HG02870 (cell line): ENCODE results near the gene FNBP1.

Source experiments
- ATAC-seq: cut with Tn5 transposase; IDR thresholded peaks from one replicate; pipeline ENCODE4 v1.9.1; 2021; ENCODE audit warnings: mild to moderate bottlenecking, moderate library complexity; ENCODE audit not compliant: unreplicated experiment

FNBP1 gene

DNA sequence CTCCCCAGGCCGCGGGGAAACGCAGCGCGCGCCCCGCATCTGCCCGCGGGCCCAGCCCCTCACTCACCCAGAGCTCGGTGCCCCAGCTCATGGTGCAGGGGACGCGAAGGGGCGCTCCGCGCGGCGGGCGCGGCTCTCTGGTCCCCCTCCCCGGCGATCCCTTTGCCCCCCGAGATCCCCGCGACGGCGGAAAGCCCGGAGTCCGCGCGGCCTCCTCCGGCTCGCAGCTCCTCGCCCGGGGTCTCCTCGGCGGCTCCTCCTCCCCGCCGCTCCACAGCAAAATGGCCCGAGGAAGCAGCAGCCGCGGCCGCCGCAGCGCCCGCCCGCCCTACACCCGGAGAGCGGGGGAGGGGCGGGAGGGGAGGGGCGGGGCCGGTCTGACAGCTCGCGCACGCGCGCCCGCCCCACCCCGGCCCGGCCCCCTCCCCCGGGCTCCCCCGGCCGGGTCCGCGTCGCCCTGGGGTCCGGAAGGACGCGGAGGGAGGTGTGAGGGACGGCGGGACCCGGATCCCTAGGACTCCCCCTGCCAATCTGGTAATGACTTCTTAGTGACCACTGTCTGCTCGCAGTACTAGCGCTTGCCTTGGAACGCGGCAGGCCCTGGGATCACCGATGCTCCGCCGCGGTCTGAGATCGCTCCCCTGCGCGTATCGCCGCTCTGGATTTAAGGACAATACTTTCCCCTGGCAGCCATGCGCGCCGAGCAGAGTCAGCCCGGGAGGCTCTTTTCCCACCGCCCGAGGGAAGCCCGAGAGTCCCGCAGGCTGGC, at the start of gene FNBP1:
Gene FNBP1 (minus strand): TSS at position 305 of the 769 bp plus-strand sequence. CDS start 214 bp downstream, at position 91.
- no peak for ATAC-seq

DNA sequence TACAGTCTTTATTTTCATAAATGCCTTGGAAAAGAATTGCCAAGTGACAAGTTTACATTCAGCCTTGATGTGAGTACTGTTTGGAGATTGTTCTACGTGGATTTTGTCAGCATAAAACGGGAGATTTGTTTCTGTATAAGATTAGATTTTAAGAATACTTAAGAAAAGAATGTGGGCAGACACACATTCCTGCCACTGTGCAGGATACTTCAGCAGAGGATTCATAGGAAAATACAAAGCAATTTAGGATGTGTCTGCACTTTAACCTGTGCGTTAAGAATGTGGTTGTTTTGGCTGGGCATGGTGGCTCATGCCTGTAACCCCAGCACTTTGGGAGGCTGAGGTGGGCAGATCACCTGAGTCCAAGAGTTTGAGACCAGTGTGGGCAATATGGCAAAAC, 47.9 kb upstream of the FNBP1 start:
- no peak for ATAC-seq

DNA sequence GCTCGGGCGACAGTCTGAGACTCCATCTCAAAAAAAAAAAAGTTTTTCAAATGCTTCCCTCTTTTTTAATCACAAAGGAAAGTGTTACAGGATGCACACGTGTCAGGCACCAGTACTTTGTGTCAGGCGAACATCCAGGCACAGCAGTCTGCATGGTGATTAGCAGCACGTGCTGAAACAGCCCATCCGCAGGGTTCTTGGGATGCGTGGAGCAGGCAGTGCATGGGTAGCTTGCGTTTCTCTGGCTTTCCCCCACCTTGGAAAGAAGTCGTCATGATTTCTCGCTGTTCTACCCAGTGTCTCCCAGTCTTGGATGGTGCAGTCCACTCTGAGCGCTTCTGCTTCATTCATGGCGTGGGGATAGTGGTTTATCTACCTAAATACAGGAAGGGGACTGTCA, 46.2 kb upstream of the FNBP1 start:
- ATAC-seq, result no peak

DNA sequence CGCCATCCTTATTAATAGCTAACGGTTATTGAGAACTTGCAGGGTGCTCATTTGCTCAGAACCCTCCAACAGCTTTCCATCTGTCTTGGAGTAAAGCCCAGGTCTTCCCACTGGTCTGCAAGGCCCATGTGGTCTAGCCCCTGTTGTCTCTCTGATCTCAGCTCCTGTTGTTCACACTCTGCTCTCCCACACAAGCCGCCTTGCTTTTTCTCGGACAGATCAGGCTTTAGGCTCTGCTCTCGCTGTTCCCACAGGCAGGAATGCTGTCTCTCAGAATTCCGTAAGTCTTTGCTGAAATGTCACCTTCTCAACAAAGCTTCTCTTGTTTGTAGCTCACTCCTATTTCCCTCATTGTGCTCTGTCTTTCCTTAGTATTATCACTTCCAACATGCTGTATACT, 45.1 kb upstream of the FNBP1 start:
- no peak for ATAC-seq

DNA sequence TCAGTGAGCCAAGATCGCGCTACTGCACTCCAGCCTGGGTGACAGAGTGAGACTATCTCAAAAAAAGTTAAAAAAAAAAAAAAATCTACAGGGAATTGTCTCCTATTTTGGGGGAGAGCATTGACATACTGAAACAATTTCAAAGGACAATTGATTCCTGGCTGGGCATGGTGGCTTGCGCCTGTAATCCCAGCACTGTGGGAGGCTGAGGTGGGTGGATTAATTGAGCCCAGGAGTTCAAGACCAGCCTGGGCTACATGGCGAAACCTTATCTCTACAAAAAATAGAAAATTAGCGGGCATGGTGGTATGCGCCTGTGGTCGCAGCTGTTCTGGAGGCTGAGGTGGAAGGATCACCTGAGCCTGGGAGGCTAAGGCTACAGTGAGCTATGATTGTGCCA, 41.3 kb upstream of the FNBP1 start:
- ATAC-seq, result no peak

DNA sequence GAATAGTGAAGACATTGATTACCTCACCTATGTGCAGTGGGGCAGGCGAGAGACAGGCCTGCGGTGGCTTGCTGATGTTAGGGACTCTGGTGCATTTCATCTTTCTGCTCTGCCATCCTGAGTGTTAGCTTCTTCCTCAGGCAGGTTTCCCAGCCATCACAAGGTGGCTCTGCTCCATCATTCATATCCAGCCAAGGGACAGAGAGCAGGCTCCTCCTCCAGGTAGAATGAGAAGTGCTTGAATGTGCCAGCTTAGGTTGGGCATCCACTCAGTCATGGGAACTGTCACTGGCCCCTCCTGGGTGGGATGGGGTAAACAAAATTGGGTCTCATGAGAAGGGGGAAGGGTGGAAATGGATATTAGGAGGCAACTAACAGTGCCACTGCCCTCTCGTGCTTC, 35.6 kb upstream of the FNBP1 start:
- no peak for ATAC-seq

DNA sequence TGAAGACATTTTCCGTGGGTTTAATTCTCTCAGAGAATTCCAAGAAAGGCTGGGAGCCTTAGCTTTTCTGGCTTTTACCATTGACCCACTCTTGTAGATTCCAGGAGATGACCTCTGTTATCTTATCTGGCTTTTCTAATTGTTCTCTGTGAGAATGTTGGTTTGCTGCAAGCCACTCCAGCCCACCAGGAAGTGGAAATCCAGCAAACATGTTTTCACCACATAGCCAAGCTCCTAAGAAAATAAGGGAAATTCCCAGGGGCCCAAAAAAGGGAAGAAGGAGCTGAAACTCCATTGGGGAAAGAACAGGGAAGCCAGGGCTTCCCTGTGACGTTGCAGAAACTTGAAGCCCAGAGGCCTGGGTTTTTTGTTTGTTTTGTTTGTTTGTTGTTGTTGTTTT, 30.4 kb upstream of the FNBP1 start:
- no peak for ATAC-seq

DNA sequence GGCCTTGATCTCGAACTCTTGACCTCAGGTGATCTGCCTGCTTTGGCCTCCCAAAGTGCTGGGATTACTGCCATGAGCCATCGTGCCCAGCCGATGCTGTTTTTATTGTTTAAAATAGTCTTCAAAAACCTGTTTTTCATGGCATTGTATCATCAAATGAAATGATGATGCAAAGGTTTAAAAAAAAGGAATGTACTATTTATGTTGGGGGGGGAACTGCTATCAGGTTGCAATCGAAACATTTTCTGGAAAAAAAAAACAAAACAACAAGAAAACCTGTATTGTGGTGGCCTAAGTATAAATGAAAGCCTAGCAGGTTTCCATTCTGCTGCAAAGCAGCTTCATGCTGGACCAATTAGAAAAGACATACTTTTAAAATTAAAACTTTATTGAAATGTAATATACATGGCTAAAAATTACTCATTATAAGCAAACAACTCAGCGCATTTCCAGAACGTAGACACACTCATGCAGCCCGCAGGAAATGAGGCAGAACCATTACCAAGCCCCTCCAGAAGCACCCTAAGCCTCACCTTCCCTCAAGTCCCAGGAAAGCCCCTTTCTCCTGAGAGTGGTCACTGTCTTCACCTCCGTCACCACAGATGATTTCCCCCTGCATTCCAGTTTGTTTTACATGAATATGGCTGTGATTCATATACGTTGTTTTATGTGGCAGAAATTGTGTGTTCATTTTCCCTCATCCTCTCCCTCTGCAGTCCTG, 29.7 kb upstream of the FNBP1 start:
- no peak for ATAC-seq

DNA sequence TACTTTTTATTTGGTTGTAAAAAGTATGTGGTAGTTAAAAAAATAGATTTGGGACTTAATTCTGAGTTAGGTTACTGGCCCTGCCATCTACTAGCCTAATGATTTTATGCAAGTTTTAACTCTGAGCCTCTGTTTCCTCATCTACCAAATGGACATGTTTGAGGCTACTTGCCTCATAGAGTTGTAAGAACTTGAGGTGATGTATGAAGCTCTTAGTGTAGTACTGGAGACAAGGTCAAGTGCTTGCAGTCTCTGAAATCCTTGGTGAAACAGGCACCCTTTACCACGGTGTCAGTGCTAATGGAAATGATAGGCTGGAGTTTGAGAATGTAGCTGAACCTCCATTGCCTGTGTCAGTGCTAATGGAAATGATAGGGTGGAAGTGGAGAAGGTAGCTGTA, 26.1 kb upstream of the FNBP1 start:
- no peak for ATAC-seq

DNA sequence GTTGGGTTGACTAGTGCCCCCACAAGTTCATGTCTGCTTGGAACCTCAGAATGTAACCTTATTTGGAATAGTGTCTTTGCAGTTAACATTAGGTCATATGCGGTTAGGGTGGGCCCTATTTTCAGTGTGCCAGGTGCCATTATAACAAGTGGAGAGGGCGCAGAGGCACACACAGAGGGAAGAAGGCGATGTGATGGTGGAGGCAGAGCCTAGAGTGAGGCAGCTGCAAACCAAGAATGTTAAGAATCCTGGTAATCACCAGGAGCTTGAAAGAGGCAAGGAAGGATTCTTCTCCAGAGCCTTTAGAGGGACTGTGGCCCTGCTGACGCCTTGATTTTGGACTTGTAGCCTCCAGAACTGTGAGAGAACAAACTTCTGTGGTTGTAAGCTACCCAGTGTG, 21.6 kb upstream of the FNBP1 start:
- no peak for ATAC-seq

DNA sequence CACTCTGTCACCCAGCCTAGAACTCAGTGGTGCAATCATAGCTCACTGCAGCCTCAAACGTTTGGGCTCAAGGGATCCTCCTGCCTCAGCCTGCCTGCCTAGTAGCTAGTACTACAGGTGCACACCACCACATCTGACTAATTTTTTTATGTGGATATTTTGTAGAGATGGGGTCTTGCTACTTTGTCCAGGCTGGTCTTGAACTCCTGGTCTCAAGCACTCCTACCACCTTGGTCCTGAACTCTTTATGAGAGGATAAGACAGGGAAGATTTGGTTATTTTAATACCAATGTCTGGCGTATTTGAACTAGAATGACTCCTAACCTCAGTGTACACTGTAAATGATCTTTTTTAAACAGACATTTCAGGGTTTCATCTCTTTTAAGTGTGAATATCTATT, 19.8 kb upstream of the FNBP1 start:
- ATAC-seq, result no peak

DNA sequence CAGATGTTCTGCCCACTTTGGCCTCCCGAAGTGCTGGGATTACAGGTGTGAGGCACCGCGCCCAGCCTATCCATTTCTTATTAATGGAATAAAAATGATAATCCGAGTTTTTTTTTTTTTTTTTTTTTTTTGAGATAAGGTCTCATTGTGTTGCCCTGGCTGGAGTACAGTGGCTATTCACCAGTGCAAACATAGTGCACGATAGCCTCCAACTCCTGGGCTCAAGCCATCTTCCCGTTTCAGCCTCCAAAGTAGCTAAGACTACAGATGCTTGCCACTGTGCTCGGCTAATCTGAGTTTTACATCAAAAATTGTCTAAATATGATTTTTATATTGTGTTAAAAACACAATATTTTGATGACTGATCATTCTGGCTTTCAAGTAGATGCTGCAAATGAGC, 17.3 kb upstream of the FNBP1 start:
- no peak for ATAC-seq

DNA sequence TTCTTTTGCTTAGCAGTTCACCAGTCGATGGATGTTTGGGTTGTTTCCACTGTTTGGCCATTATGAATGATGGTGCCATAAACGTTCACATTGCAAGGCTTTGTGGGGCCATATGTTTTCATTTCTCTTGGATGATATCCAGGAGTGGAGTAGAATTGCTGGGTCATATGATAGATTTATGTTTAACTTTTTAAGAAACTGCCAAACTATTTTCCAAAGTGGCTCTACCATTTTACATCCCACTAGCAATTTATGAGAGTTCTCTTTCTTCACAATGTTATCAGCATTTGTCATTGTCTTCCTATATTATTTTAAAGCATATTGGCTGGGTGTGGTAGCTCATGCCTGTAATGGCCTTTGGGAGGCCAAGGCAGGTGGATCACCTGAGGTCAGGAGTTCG, 15.9 kb upstream of the FNBP1 start:
- ATAC-seq, result no peak

DNA sequence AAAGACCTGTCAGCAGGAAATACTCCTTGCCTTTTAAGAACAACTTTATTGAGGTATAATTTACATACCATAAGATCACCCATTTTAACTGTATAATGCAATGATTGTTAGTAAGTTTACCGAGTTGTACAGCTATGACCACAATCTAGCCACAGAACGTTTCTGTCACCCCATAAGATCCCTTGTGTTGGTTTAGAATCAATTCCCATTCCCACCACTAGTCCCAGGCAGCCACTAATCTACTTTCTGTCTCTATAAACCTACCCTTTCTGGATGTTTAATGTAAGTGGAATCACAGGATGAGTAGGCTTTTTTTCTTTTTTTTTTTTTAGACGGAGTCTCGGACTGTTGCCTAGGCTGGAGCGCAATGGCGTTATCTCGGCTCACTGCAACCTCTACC, 15.2 kb upstream of the FNBP1 start:
- no peak for ATAC-seq

DNA sequence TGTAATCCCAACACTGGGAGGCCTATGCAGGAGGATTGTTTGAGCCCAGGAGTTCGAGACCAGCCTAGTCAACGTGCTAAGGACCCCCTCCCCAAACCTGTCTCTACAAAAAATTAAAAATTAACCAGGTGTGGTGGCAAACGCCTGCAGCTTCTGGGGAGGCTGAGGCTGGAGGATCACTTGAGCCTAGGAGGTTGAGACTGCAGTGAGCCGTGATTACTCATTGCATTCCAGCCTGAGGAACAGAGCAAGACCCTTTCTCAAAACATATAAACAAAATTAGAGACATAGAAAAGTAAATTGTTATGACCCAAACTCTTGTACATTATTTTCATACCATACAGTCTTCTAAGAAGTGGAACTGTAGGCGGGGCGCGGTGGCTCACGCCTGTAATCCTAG, 11.8 kb upstream of the FNBP1 start:
- ATAC-seq, result no peak

DNA sequence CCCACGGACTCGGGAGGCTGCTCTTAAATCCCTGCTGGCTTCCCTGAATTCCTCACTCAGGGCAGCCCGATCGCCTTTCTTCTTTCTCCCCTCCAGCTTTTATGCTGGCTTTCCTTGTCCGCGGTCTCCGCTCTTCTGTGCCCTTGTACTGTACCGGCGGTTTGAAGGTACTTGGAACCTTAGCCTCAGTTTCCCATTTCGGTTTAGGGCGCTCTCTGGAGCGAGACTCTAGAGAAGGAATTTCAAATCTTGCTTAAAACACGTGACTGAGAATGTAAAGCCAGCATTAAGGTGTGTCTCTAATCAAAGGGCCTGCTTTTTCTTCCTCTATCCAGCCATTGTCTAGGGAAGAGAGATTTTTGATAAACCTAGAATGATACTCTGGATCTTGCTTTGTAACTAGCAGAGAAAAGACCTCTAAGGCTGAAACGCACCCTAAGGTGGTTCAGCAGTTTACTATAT, 11.4 kb upstream of the FNBP1 start:
- ATAC-seq, result no peak

DNA sequence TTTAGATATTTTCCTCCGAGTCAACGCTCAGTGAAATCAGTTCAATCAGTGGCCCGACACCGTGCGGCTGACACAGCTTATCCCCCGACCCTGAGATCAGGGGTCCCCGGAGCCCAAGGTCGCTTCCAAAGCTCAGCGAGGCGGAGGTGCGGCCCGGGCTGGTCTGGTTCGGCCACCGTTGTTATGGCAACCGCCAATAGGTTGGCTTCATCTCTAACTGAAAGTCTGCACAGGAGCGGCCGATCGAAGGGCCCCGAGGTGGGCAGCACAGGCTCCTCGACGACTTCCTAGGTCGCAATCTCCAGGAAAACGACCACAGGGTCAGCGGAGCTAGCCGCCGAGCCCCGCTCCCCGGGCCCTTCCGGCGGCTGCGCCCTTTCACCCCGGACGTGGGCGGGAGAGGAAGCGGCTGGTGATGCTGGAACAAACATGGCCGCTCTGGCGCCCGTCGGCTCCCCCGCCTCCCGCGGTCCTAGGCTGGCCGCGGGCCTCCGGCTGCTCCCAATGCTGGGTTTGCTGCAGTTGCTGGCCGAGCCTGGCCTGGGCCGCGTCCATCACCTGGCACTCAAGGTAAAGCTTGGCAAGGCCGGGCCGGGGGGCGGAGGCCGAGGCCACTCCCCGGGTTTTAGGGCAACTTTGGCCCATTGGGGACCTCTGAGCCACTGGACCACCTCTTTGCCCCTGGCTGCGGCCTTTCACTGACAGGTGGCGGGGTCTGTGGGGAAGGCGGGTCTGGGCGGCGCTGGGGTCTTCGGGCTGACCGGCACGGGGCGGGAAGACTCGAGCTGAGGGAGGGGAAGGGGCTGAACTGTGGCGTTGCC, 10.7 kb upstream of the FNBP1 start, which contains the start of gene GPR107:
Gene GPR107 (plus strand): TSS at position 403 of the 821 bp plus-strand sequence. CDS start 27 bp downstream, at position 430.
- peak; percentile 79 for ATAC-seq

DNA sequence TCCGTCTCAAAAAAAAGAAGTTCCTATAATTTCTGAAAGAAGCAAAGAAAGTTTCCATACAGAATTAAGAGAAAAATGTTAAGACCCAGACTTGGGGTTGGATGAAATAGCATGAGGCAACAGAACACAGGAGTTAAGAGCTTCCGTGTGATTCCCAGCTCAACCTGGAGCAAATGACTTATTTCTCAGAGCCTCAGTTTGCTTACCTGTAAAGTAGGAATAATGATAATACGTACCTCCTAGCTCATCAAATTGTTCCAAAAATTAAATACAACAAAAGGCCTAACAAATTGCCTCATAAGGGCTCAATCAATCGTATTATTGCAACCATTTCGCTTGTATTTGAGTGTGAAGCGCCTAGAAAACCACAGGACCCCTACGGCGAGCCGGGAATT, 10.1 kb upstream of the FNBP1 start:
- no peak for ATAC-seq

DNA sequence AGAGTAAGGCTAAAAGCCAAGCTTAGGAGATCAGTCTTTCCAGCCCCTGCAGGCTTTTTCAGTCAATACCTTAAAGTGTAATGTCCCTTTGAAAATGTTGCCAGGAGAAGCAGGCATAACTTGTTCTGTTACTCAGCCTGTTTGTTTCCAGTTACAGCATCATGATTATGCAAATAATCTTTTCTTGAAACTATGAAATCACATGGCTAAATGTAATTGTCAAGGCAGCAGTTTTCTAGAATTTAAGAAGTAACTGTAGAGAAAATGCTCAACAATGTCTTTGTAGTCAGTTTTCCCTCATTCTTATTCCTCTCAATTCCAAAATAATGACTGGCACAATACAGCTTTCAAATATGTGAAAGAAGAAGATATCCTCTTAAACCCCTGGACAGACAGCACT, 8.9 kb upstream of the FNBP1 start:
- no peak for ATAC-seq

DNA sequence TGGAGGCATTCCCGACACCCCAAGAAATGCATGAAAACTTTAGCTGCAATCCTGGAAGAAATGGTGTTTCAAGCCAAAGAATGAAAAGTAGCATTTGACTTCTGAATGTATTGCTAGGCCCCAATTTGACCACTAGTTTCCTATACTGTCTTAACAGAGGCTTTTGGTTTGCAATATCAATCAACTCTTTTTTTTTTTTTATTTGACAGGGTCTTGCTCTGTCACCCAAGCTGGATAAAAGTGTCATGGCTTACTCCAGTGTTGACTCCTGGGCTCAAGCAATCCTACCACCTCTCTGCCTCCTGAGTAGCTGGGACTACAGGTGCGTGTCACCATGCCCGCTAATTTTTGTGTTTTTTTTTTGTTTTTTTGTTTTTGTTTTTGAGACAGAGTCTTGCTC, 7.5 kb upstream of the FNBP1 start:
- ATAC-seq, result no peak

DNA sequence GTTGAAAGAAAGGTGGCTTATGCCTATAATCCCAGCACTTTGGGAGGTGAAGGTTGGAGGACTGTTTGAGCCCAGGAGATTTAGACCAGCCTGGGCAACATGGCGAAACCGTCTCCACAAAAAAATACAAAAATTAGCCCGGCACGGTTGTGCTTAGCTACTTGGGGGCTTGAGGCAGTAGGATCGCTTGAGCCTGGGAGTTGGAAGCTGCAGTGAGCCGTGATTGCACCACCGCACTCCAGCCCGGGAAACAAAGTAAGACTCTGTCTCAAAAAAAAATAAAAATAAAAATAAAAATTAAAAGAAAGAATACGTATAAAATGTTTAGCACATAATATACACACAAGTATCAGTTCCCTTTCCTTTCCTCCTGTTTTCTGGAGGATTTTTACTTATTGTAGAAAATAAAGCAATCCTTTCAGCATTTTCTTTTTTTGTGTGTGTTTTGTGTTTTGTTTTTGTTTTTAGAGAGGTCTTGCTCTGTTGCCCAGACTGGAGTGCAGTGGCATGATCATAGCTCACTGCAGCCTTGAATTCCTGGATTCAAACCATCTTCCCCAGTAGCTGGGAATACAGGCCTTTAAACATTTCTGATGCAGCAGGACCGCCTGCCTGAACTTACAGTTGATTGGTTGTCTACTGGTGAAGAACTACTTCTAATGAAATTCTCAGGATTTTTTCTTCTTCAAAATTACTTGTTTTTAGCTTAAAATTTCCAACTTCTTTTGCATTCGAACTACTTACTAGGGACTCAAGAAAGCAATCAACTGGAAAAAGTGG, 6.6 kb upstream of the FNBP1 start:
- no peak for ATAC-seq
